GM18858 (cell line): ENCODE data around the gene C1QTNF4.
"Not testable (repeated sequence)": the region's sequence is repeated elsewhere in the genome, so short reads cannot be mapped to it uniquely, and the experiment has no call there.

Experiments
- ATAC-seq: cut with Tn5 transposase; IDR thresholded peaks from one replicate; pipeline ENCODE4 v1.9.1; 2021; ENCODE audit not compliant: unreplicated experiment

C1QTNF4 gene

GRCh38 chr11:47569646-47570045, 24.6 kb downstream of the C1QTNF4 start:
- ATAC-seq: no peak

GRCh38 chr11:47566149-47566698, 28.0 kb downstream of the C1QTNF4 start:
- ATAC-seq: no peak

DNA sequence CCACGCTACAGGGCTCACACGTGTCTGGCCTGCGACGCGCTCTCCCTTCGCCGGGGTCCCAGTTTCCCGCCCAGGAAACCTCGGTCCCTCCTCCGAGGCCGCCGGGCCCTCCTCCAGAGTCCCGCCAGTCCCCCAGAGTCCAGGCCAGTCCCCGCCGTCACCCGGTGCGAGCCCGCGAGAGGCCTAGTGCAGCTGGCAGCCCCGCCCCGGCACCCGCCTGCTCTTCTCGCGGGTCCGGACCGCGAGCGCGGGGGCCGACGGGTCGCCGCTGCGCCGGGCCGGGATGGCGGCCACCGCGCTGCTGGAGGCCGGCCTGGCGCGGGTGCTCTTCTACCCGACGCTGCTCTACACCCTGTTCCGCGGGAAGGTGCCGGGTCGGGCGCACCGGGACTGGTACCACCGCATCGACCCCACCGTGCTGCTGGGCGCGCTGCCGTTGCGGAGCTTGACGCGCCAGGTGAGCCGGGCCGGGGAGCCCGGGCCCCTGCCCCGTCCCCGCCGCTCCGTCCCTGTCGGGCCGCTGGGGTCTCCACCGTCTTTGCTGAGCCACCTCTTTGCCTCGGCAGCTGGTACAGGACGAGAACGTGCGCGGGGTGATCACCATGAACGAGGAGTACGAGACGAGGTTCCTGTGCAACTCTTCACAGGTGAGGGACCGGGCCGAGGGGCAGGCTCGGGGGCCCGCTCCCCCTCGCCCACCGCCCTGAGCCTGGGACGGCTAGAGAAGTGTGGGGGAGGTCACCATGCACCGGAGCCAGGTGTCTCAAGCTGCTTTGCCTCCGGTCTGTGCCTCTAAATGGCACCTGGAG, 28.7 kb downstream of the C1QTNF4 start, which contains the start of gene PTPMT1:
TSS of gene PTPMT1 (plus strand) at position 260 of the 809 bp plus-strand sequence. CDS start at position 284, 24 bp downstream.
- peak; percentile 67 for ATAC-seq

- no peak for ATAC-seq
These were observed 29.3 kb downstream of the C1QTNF4 start for GRCh38 chr11:47564933-47565339.

- not testable (repeated sequence) for ATAC-seq
These were observed 29.8 kb downstream of the C1QTNF4 start for GRCh38 chr11:47564366-47564765.

GRCh38 chr11:47562393-47562792, 31.8 kb downstream of the C1QTNF4 start:
- not testable (repeated sequence) for ATAC-seq

DNA sequence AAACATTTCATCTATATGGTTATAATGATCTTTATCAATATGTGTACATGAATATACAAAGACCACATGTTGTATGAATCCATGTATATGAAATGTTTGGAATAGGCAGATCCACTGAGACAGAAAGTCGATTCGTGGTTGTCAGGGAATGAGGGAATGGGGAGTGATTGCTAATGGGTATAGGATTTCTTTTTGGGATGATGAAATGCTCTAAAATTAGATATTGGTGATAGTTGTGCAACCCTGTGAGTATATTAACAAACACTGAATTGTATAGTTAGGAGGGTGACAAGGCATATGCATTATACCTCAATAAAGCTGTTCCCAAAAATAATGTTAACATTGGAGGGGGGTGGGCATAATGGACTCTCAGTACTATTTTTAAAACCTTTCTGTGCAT, 33.8 kb downstream of the C1QTNF4 start:
- no peak for ATAC-seq

DNA sequence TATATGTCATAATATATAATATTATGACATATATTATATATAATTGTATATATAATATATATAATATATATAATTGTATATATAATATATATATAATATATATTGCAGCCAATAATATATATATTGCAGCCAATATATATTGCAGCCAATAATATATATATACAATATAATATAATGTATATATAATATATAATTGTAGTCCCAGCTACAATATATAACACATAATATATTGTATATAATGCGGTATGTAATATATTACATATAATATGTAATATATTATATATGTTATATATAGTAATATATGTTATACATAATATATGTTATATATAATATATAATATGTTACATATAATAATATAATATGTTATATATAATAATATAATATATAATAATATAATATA, 35.5 kb downstream of the C1QTNF4 start:
- ATAC-seq: no peak

GRCh38 chr11:47557004-47557403, 37.2 kb downstream of the C1QTNF4 start:
- not testable (repeated sequence) for ATAC-seq

DNA sequence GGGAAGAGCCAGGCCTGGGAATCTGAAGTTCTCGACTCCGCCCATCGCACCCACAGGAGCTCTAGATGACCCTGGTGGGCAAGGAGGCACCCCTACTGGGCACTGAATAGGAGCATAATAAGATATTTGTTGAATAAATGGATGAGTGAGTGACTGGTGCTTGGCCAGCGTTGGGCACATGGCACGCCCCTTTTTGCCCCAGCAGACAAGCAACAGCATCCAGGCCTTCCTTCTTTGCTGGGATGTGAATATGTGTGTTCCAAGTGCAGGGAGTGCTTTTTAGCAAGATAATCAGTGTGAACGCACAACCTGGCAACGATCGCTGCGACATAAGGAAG, 40.8 kb downstream of the C1QTNF4 start:
- peak; percentile 9 for ATAC-seq

DNA sequence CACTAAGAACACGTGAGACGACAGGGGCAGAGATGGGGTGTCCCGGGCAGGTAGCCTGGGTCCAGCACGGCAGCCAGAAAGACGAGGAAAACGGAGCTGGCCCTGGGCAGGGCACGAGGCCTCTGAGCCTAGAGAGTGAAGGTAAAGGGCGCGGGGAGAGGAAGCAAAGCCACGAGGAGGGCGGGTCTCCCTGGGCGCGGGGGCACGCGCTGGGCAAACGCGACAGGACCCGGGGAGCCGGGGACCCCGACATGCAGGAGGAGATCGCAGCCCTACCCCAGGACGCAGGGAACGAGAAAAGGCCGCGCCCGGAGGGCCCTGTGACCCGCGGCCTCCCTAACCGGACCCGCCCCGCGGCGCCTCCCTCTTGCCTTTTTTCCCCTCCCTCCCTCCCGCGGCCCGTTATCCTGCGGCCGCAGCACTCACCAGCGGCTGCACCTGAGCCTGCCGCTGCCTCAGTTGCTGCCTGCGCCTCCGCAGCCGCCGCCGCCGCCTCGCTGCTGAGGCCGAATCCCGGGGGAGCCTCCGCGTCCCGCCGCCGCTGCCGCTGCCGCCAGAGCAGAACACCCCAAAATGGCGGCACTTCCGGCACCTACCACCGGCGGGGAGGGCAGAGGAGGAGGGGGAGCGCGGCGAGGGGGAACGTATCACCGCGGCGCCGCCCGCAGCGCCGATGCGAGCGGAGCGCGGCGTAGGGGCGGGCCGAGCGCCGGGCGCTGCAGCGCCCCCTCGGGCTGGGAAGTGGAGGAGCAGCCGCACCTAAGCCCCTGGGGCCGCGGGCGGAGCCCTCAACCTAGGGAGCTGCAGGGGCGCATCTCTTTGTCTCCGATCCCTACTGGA, 41.4 kb downstream of the C1QTNF4 start, which contains the start of gene CELF1:
TSS of gene CELF1 (minus strand) at position 567 of the 840 bp plus-strand sequence. CDS start 53,609 bp downstream, outside the sequence.
- peak; percentile 79 for ATAC-seq

GRCh38 chr11:47552056-47552565, 42.1 kb downstream of the C1QTNF4 start:
- no peak for ATAC-seq

DNA sequence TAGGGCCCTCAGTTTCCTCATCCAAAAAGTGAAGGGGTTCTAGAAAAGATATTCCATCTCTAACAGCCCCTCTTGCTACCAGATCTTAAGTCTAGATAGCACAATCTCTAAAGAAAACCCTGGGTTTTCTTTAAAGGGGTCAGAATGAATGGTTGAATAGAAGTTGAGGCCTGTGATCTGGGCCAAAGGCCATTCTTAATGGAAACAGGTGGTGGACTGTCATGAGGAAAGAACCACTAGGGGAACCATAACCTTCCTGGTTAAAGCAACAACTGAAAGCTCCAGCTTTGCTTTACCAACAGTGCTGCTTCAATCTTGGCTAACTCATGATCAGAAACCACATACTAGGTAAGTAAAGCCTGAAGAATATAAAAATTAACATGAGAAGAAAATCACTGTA, 43.1 kb downstream of the C1QTNF4 start:
- ATAC-seq: no peak

DNA sequence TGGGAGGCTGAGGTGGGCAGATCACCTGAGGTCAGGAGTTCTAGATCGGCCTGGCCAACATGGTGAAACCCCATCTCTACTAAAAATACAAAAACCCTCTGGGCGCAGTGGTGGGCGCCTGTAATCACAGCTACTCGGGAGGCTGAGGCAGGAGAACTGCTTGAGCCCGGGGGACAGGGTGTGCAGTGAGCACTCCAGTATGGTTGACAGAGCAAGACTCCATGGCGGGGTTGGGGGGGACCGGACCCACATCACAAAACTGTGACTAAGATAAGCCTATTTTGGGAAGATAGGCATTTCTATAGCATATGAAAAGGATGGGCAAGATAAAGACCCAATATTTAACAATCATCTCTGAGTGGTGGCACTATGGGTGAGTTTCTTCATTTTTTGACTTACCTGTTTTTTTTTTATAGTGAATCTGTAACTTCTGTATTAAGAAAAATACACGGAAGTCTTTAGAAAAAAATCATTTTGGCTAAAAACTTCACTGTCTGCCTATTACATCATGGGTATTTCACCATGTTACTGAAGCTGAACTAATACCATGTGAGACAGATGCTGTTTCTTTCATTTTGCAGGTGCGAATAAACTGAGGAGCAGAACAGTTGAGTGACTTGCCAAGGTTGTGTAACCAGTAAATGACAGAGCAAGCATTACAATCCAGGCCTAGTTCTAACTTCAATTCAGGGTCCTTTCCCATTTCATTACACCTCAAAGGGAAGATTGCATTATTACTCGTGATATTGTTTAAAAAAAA, 43.7 kb downstream of the C1QTNF4 start:
- ATAC-seq: no peak

- ATAC-seq: not testable (repeated sequence)
These were observed 47.9 kb downstream of the C1QTNF4 start for GRCh38 chr11:47546274-47546673.

DNA sequence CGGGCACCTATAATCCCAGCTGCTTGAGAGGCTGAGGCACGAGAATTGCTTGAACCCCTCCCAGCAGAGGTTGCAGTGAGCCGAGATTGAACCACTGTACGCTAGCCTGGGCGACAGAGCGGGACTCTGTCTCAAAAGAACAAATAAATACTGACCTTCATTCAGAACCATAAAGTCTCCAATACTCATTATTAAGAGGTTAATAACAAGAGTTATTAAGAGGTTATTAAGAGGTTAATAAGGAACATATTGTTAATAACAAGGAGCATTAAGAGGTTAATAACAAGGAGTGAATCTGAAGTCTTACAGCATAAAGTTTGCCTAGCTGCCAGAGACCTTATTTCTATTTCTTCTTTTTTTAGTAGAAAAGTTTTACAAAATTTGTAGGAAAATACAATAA, 48.9 kb downstream of the C1QTNF4 start:
- ATAC-seq: no peak

DNA sequence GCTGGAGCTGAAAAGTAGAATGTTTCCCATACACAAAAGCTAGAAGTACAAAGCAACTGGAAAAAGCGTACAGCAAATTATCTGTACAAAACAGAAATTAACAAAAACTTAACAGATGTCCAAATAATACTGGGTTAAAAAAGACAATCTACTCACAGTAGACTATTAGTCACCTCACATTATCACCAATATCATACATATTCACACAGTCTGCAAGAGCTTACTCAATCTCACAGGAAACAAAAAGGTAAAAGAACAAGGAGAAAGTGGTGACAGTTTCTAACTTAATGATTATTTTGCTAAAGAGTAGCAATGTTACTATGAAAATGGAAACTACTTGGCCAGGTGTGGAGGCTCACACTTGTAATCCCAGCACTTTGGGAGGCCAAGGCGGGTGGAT, 53.1 kb downstream of the C1QTNF4 start:
- ATAC-seq: no peak

DNA sequence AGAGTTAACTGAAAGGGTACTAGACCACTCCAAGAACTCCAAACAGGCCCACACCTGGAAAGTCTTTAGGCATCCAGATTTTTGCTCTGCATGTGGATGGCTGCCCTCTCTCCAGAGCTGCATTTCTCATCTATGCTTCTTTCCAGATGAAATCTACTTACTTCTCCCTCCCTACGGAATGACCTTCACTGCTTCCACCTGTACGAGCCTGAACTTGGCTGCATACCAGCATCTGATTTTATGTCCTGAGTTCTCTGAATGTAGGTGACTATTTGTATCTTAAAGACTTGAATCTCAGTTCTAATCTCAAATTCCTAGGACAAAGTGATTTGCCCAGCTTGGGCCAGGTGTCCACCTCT, 54.6 kb downstream of the C1QTNF4 start:
- no peak for ATAC-seq
